Calu3 (cell line): ENCODE measurements around the gene COX4I1. TPM values are rescaled to one million over a fixed set of nuclear protein-coding genes. Genes with fewer than 3 reads are reported as not detected.

ENCODE experiments used
- Bru-seq: library from RNA; stranded (reverse); fragments of 400-500 nt; gene quantifications from one replicate; lab custom pipeline; 2021; lab: Mats Ljungman, UMichigan
- BruChase-seq, 2 experiments: library from RNA; stranded (reverse); fragments of 400-500 nt; gene quantifications; one replicate each; lab custom pipeline; 2021; lab: Mats Ljungman, UMichigan
- BruUV-seq: library from RNA; stranded (reverse); fragments of 400-500 nt; replicated peaks from 2 replicates; lab custom pipeline; 2021; lab: Mats Ljungman, UMichigan
- CTCF ChIA-PET: fragments of 300-600 bp; sonication (Branson Sonifier 250); formaldehyde crosslinking; loops from one replicate; lab custom pipeline; 2022; ENCODE audit warnings: antibody characterized with exemption; lab: Charles Lee
- DNase-seq: peaks from one replicate; pipeline ENCODE4 v3.0.0; 2022
- H3K27ac Mint-ChIP-seq: one replicate; pipeline ENCODE4 v1.8.0; 2022; ENCODE audit warnings: mixed read lengths; ENCODE audit not compliant: unreplicated experiment
- H3K27me3 Mint-ChIP-seq: one replicate; pipeline ENCODE4 v1.8.0; 2022; ENCODE audit warnings: mixed read lengths; ENCODE audit not compliant: unreplicated experiment
- H3K36me3 Mint-ChIP-seq: one replicate; pipeline ENCODE4 v1.8.0; 2022; ENCODE audit warnings: mild to moderate bottlenecking, moderate library complexity, mixed read lengths; ENCODE audit not compliant: insufficient read depth, unreplicated experiment
- H3K4me1 Mint-ChIP-seq: one replicate; pipeline ENCODE4 v1.8.0; 2022; ENCODE audit warnings: mild to moderate bottlenecking, low read depth, mixed read lengths; ENCODE audit not compliant: unreplicated experiment
- H3K4me3 Mint-ChIP-seq: one replicate; pipeline ENCODE4 v1.8.0; 2022; ENCODE audit warnings: mild to moderate bottlenecking, low read depth, moderate library complexity, mixed read lengths; ENCODE audit not compliant: unreplicated experiment
- H3K9me3 Mint-ChIP-seq: one replicate; pipeline ENCODE4 v1.8.0; 2022; ENCODE audit warnings: low read depth, mixed read lengths; ENCODE audit not compliant: unreplicated experiment
- intact Hi-C: fragments of 100-400 bp; cut with micrococcal nuclease; formaldehyde crosslinking; loops from one replicate; pipeline ENCODE4 v1.10.0; 2022; ENCODE audit not compliant: unreplicated experiment
- long read RNA-seq: library from polyadenylated mRNA; stranded (forward); transcript quantifications from one replicate; pipeline ENCODE4 v2.0.0, GENCODE V29; 2022
- total RNA-seq: library from RNA; stranded (reverse); gene quantifications from 2 replicates; pipeline ENCODE4 v1.2.3, GENCODE V29; 2022
- TF ChIP-seq, protein P1 (sequence below): fragments of 200-600 bp; IDR thresholded peaks from one replicate; pipeline ENCODE4 v1.8.0; 2022; ENCODE audit warnings: antibody characterized with exemption; ENCODE audit not compliant: unreplicated experiment

COX4I1 gene
- total RNA-seq (609 and 639 TPM in 2 replicates), Bru-seq, nascent RNA (percentile 96 among the genes with signal in this experiment), BruChase-seq, experiment 1, labeled RNA remaining after a 6-hour chase (percentile 95 among the genes with signal in this experiment), BruChase-seq, experiment 2, labeled RNA remaining after a 2-hour chase (percentile 92 among the genes with signal in this experiment)
- long read RNA-seq, transcript COX4I1-215 (3 exons, 2,271 nt), result minor isoform, 11 of 868 reads
- long read RNA-seq, transcript COX4I1-203 (5 exons, 873 nt), result minor isoform, 13 of 868 reads
- long read RNA-seq, transcript COX4I1-201 (5 exons, 708 nt), result major isoform, 763 of 868 reads
- long read RNA-seq, transcript COX4I1-217 (1 exons, 3,946 nt), result minor isoform, 15 of 868 reads
- long read RNA-seq, partial matches to known transcripts, result 34 of 868 reads
- long read RNA-seq, other reads (novel, unspliced or antisense), result 18 of 868 reads

DNA sequence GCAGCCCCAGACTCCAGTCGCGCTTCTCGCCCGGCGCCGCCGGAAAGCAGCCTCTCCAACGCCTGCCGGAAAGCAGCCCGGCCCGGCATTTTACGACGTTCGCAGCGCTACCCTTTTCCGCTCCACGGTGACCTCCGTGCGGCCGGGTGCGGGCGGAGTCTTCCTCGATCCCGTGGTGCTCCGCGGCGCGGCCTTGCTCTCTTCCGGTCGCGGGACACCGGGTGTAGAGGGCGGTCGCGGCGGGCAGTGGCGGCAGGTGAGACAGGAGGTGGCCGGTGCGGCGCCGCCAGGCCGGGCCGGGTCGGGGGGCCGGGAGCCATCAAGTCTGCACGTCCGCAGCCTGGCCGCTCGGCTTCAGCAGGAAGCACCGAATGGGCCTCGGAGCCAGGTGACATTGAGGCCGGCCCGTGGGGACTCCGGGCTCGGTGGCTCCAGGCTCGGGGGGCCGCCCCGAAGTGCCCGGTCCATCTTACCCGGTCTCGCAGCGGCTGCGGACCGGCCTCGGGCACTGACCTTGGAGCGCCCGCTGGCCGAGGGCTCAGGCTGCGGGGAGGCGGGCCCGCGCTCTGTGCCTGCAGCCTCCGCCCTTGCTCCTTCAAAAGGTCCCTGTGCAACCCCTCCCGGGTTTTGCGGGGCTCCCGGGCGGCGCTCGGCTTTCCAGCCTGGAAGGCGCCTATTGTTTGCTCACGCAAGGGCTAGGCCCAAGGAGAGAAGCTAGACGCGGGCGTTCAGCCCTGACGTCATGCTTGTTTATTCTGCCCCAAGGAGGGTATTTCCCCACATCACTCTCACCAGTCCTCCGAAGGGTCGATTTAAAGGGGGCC is at the start of gene COX4I1, which contains the start of gene EMC8:
COX4I1 (plus strand) TSS at position 199 of the 824 bp plus-strand sequence. CDS start 1,511 bp downstream, outside the sequence.
EMC8 (minus strand) TSS at position 48 of the 824 bp plus-strand sequence. CDS start 249 bp downstream, outside the sequence.
- Mint-ChIP-seq H3K4me1 (peaks cover 23% of the 10 kb centered on the region), H3K27me3 (no peaks in the 10 kb centered on the region), H3K4me3 (peak within 1 kb of the TSS; percentile 93), H3K27ac (peak within 1 kb of the TSS; percentile 77), H3K36me3 (peaks cover 72% of the 10 kb centered on the region), H3K9me3 (no peaks in the 10 kb centered on the region)
- CTCF ChIA-PET, result interaction anchor here (0.5 kb wide), 1 partner anchor 1239 kb away, joined by 4 read pairs; no protein-coding TSS in a partner anchor
- TF ChIP-seq, protein P1, sequence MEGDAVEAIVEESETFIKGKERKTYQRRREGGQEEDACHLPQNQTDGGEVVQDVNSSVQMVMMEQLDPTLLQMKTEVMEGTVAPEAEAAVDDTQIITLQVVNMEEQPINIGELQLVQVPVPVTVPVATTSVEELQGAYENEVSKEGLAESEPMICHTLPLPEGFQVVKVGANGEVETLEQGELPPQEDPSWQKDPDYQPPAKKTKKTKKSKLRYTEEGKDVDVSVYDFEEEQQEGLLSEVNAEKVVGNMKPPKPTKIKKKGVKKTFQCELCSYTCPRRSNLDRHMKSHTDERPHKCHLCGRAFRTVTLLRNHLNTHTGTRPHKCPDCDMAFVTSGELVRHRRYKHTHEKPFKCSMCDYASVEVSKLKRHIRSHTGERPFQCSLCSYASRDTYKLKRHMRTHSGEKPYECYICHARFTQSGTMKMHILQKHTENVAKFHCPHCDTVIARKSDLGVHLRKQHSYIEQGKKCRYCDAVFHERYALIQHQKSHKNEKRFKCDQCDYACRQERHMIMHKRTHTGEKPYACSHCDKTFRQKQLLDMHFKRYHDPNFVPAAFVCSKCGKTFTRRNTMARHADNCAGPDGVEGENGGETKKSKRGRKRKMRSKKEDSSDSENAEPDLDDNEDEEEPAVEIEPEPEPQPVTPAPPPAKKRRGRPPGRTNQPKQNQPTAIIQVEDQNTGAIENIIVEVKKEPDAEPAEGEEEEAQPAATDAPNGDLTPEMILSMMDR, result no peak
- no TSS peak for BruUV-seq
- intact Hi-C loops, result no loop called here
- peak; percentile 98 for DNase-seq

DNA sequence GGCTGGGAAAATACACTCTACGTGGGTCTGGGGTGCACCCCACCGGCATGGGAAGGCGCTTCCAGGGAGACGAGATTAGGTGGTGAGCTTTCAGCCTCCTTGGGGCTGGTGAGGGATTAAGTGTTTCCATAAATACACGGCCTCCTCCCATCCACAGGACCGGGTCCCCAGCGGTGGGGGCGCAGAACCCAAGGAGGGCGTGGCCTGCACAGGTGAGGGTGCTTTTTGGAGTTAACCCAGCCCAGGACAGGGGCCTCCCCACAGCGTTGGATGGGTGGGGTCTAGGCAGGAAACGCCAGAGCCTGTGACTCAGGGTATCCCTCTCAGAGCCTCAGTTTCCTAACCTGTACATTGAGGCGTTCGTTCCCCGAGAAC is 49.7 kb upstream of the COX4I1 start:
- no peaks in the 10 kb centered on the region for H3K9me3 Mint-ChIP-seq
- no peak overlapping the region for H3K27ac Mint-ChIP-seq
- TF ChIP-seq, protein P1, result no peak
- no peak for DNase-seq
- H3K4me3 Mint-ChIP-seq, result peak overlapping the region; percentile 91
- H3K27me3 Mint-ChIP-seq, result peaks cover 35% of the 10 kb centered on the region
- H3K36me3 Mint-ChIP-seq, result peaks cover 12% of the 10 kb centered on the region
- peaks cover 45% of the 10 kb centered on the region for H3K4me1 Mint-ChIP-seq
- intact Hi-C loops, result loop anchor here (2.0 kb wide), 1 partner anchor 31 kb away; no protein-coding TSS in a partner anchor
- no TSS peak for BruUV-seq
- CTCF ChIA-PET, result no interaction called here

DNA sequence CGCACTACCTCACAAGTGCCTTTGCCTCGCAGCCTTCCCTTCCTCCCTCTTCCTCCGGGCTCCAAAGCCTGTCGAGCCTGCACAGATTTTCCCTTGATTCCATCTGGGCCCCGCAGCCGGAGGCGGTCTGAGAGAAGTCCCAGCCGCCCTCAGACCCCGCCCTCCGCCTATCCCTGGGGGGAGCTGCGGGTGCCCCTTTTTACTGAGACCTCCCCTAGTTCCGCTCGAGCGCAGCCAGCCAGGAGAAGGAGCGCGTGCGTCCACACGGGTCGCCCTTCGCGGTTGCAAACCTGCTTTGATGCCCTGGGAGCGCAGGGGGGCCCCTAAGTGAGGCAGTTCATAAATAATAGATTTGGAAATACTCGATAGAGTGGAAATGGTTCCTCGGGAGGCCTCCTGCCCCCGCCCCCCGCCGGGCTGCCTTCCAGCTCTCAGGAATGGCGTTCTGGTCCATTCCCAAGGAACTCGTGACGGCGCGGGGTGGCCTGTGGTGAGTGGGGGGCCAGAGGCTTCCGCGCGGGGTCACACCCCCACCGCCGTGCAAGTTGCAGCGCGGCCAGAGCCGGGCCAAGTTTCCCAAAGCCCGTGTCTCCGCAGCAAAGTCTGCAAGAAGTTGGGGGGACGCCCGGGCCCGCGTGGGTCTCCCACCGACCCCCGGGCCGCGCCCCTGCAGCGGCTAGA is 49.2 kb upstream of the COX4I1 start:
- Mint-ChIP-seq H3K27me3 (peaks cover 38% of the 10 kb centered on the region), H3K4me1 (peaks cover 45% of the 10 kb centered on the region), H3K9me3 (no peaks in the 10 kb centered on the region), H3K4me3 (peak overlapping the region; percentile 91), H3K36me3 (peaks cover 12% of the 10 kb centered on the region), H3K27ac (no peak overlapping the region)
- no TSS peak for BruUV-seq
- TF ChIP-seq, protein P1, result no peak
- CTCF ChIA-PET, result interaction anchor here (0.8 kb wide), 1 partner anchor 105 kb away, joined by 3 read pairs; no protein-coding TSS in a partner anchor
- DNase-seq, result no peak
- intact Hi-C loops, result loop anchor here (2.0 kb wide), 1 partner anchor 31 kb away; no protein-coding TSS in a partner anchor
